HG03039 (cell line): Measurements from ENCODE around the gene SCIN.

Experiments used
- ATAC-seq: cut with Tn5 transposase; IDR thresholded peaks from one replicate; pipeline ENCODE4 v1.9.1; 2021; ENCODE audit warnings: mild to moderate bottlenecking, moderate library complexity; ENCODE audit not compliant: unreplicated experiment

SCIN gene

GRCh38 chr7:12565873-12566272, 4.6 kb upstream of the SCIN start:
- no peak for ATAC-seq

- peak; percentile 83 for ATAC-seq
Measured at GRCh38 chr7:12567015-12567414, 3.5 kb upstream of the SCIN start.

- ATAC-seq = no peak
Measured at GRCh38 chr7:12569673-12570072, 847 bp upstream of the SCIN start.

GRCh38 chr7:12570168-12570533, 369 bp upstream of the SCIN start:
- no peak for ATAC-seq

GRCh38 chr7:12571691-12572090, 1.2 kb downstream of the SCIN start:
- no peak for ATAC-seq

GRCh38 chr7:12572941-12573575, 2.5 kb downstream of the SCIN start:
- no peak for ATAC-seq

GRCh38 chr7:12573885-12574284, 3.4 kb downstream of the SCIN start:
- ATAC-seq = no peak

GRCh38 chr7:12578930-12579640, 8.6 kb downstream of the SCIN start:
- ATAC-seq = peak; percentile 52

- no peak for ATAC-seq
Measured at GRCh38 chr7:12581897-12582296, 11.4 kb downstream of the SCIN start.

GRCh38 chr7:12582362-12582761, 11.8 kb downstream of the SCIN start:
- no peak for ATAC-seq

GRCh38 chr7:12583176-12583575, 12.7 kb downstream of the SCIN start:
- ATAC-seq = no peak

- no peak for ATAC-seq
Measured at GRCh38 chr7:12583922-12584321, 13.4 kb downstream of the SCIN start.

GRCh38 chr7:12584930-12585329, 14.4 kb downstream of the SCIN start:
- peak; percentile 95 for ATAC-seq

GRCh38 chr7:12586271-12586670, 15.8 kb downstream of the SCIN start:
- ATAC-seq = no peak

- ATAC-seq = no peak
Measured at GRCh38 chr7:12588259-12588904, 17.9 kb downstream of the SCIN start.

- ATAC-seq = no peak
Measured at GRCh38 chr7:12590559-12590958, 20.0 kb downstream of the SCIN start.

GRCh38 chr7:12594122-12594897, 23.8 kb downstream of the SCIN start:
- no peak for ATAC-seq

- ATAC-seq = no peak
Measured at GRCh38 chr7:12595148-12595547, 24.6 kb downstream of the SCIN start.

- ATAC-seq = no peak
Measured at GRCh38 chr7:12596225-12596790, 25.8 kb downstream of the SCIN start.

GRCh38 chr7:12601302-12601869, 30.9 kb downstream of the SCIN start:
- ATAC-seq = peak; percentile 92

GRCh38 chr7:12607134-12607533, 36.6 kb downstream of the SCIN start:
- ATAC-seq = no peak
